D721Med (cell line): ENCODE results near the gene SUDS3.
"Not testable (repeated sequence)": the region's sequence is repeated elsewhere in the genome, so short reads cannot be mapped to it uniquely, and the experiment has no call there.

Source experiments
- DNase-seq: peaks from one replicate; pipeline ENCODE4 v3.0.0; 2011; ENCODE audit warnings: low spot score; ENCODE audit not compliant: insufficient read length
- FAIRE-seq: peaks from 2 replicates; lab custom pipeline; 2011; peaks lifted over from hg19 to GRCh38; lab: Jason Lieb, UNC
- TF ChIP-seq, protein P1 (sequence below): IDR thresholded peaks from 2 replicates; pipeline ENCODE4 v1.5.1; 2012; ENCODE audit warnings: mild to moderate bottlenecking, control low read depth; ENCODE audit not compliant: insufficient read depth; ENCODE audit errors: missing control alignments

The SUDS3 gene

DNA sequence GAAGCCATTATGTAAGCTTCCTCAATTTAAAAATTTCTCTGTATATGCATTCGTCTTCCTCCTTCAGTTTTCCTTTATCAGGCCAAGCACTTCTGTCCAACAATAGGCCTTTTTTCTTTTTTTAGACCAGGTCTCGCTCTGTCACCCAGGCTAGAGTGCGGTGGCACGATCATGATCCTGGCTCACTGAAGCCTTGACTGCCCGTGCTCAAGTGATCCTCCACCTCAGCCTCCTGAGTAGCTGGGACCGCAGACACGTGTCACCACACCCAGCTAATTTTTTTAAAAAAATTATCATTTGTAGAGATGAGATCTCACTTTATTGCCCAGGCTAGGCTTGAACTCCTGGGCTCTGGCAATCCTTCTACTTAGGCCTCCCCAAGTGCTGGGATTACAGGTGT, 29.5 kb upstream of the SUDS3 start:
- TF ChIP-seq, protein P1, sequence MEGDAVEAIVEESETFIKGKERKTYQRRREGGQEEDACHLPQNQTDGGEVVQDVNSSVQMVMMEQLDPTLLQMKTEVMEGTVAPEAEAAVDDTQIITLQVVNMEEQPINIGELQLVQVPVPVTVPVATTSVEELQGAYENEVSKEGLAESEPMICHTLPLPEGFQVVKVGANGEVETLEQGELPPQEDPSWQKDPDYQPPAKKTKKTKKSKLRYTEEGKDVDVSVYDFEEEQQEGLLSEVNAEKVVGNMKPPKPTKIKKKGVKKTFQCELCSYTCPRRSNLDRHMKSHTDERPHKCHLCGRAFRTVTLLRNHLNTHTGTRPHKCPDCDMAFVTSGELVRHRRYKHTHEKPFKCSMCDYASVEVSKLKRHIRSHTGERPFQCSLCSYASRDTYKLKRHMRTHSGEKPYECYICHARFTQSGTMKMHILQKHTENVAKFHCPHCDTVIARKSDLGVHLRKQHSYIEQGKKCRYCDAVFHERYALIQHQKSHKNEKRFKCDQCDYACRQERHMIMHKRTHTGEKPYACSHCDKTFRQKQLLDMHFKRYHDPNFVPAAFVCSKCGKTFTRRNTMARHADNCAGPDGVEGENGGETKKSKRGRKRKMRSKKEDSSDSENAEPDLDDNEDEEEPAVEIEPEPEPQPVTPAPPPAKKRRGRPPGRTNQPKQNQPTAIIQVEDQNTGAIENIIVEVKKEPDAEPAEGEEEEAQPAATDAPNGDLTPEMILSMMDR: no peak
- no peak for DNase-seq
- no peak for FAIRE-seq

DNA sequence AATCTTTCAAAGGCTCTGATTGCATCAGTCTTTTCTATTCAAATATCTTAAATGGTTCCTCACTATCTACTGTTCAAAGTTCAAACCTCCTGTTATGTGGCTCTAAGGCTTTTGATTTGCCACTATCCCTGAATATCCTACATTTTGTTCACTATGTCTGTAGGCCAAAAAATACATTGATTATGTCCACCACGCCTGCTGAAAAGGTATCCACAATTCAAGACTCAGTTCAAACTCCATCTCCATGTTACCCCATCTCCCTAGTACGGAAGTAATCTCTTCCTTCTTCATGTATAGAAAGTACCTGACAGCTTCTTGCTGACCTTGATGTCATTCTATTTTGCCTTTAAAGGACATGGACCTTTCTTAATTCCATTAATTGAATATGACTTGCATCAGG, 28.4 kb upstream of the SUDS3 start:
- DNase-seq (no peak), FAIRE-seq (no peak)
- TF ChIP-seq, protein P1: no peak

GRCh38 chr12:118350908-118351559, 25.3 kb upstream of the SUDS3 start:
- no peak for DNase-seq
- TF ChIP-seq, protein P1: no peak
- no peak for FAIRE-seq

GRCh38 chr12:118353721-118354120, 22.6 kb upstream of the SUDS3 start:
- no peak for FAIRE-seq

GRCh38 chr12:118354503-118354902, 21.9 kb upstream of the SUDS3 start:
- FAIRE-seq, DNase-seq: not testable (repeated sequence)

More at GRCh38 chr12:118353721-118354120, 22.6 kb upstream of the SUDS3 start:
- TF ChIP-seq, protein P1: no peak
- DNase-seq: no peak

DNA sequence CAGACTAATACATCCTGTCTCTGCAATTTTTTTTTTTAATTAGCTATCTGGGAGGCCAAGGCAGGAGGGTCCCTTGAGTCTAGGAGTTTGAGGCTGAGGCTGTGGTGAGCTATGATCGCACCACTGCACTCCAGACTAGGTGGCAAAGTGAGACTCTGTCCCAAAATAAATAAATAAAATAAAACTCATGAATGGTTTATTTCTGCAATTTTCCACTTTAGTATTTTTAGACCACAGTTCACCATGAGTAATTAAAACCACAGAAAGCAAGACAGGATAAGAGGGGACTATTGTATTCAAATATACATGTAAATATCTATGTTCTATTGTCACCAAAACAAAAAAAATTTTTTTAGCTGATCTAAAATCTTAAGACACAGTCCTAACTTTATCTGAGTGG, 21.5 kb upstream of the SUDS3 start:
- FAIRE-seq (no peak), DNase-seq (no peak)
- TF ChIP-seq, protein P1: no peak

- FAIRE-seq (no peak), DNase-seq (no peak)
- TF ChIP-seq, protein P1: no peak
These were observed 20.5 kb upstream of the SUDS3 start for GRCh38 chr12:118355843-118356242.
